Stimulated activated CD8-positive, alpha-beta memory T cell treated with anti-CD3 and anti-CD28 coated beads, Interleukin-2, amount 100 ng/mL, for 48 hours (primary cell): Measurements from ENCODE around the gene SOX8.
A peak's percentile ranks its signal among the peaks of the same experiment; 100 is the strongest.
"Not testable (repeated sequence)": the region's sequence is repeated elsewhere in the genome, so short reads cannot be mapped to it uniquely, and the experiment has no call there.

Source experiments
- DNase-seq, 2 donors: peaks; one replicate each; pipeline ENCODE4 v3.0.0-alpha.2; 2020; ENCODE audit warnings: low read depth in 2 of 2

Gene SOX8

GRCh38 chr16:981695-982144 is at the start of gene SOX8:
Gene SOX8 (plus strand): TSS chr16:981770. CDS start chr16:981923, 153 bp downstream.
- DNase-seq: no peak

DNA sequence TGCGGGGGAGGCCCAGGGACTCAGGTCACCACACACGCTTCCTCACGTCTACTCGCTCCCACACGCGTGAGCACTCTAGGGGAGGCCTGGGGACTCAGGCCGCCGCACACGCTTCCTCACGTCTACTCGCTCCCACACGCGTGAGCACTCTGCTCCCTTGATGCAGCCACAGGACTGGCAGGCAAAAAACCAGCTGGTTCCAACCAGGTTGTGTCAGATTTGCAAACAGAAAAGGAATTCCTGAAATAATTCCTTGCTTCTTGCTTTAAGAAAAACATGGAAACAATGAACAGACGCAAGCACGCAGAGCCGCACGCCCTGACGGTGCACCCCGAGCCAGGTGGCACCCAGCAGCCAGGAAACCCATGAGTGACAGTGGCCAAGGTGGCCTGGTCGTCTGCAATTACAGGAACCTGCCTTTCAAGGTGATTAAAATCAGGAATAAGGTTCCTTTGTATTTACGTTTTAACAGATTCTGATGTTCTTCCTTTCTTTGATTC is 48.7 kb upstream of the SOX8 start:
- DNase-seq: no peak

GRCh38 chr16:933581-933980 is 48.0 kb upstream of the SOX8 start:
- DNase-seq: no peak

DNA sequence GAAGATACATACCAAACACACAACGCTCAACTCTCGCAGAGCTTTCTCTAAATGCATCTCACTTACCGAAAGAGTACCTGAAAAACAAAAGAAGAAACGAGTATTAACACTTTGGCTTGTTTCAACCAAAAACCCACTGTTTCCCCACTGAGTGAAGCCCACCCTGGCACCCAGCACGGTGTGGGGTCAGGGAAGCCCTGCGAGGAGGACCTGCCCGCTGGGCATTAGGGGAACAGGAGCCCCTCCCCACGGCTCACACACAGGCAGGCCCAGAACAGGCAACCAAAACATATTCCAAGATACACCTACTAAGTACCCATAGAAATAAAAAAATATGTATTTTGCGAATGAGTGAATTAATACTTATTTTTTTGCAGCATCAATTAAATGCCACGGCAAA is 47.4 kb upstream of the SOX8 start:
- no peak for DNase-seq

- peak in 1 of 2 donors; percentile 4 for DNase-seq
Observed at GRCh38 chr16:935684-936083, 45.9 kb upstream of the SOX8 start.

DNA sequence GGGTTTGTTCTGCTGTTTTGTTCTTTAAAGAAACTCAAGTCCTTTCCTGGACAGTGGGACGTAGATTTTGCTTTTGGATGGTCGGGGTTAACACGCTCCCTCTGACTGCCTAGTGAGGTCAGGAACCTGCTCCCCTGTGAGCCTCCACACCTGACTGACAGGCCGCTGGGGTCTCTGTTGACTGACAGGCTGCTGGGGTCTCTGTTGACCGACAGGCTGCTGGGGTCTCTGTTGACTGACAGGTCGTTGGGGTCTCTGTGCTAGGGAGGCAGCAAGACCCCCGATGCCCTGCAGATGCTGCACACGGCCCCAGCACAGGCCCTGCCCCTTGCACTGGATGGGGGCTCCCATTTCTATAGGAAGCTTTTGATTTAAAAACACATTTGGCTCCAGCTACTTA is 44.3 kb upstream of the SOX8 start:
- DNase-seq: no peak

DNA sequence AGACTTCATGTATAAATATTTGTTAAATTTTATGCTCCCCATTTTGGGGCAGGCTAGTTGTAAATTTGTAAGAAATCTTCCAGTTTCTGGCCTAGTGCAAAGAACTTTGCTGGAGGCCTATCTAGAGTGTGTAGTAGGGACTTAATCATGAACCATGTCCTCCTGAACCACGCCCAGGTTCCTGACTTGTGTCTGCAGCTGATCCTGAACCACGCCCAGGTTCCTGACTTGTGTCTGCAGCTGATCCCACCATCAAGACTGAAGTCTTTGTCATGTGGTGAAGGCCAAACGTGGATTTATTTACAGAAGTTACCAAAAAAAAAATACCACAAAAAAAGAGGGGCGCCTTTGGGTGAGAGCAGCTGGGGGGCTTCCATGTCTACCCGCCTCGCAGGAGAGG is 43.8 kb upstream of the SOX8 start:
- no peak for DNase-seq

DNA sequence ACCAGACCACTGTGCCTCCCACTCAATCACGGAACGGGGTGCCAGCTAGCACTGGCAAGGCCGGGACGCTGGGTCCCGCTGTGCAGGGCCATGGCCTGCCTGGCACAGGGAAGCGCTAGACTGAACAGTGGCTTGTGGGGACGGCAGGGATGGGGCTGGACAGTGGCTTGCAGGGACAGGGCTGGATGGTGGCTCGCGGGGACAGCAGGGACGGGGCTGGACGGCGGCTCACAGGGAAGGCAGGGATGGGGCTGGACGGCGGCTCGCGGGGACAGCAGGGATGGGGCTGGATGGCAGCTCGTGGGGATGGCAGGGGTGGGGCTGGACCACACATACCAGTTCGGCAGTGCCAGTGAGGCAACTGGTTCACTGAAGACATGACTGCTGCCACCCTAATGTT is 43.4 kb upstream of the SOX8 start:
- no peak for DNase-seq

DNA sequence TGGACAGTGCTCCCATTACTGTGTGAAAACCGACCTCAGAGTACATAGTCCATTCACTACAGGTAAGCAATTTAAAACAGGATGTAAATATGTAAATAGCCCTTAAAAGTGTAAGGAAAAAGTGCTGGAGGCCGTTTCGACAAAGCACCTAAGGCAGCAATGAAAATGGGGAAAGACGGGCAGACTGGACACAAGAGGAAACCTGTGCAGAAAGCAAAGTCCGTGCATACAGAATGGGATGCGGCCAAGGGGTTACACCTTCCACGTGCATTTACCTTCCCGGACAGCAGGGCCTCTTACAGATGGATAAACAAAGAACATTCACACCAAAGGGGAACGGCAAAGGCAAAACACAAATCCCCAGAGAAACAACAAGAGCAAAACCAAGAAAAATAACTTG is 42.8 kb upstream of the SOX8 start:
- DNase-seq: no peak

- no peak for DNase-seq
Observed at GRCh38 chr16:939311-939710, 42.3 kb upstream of the SOX8 start.

DNA sequence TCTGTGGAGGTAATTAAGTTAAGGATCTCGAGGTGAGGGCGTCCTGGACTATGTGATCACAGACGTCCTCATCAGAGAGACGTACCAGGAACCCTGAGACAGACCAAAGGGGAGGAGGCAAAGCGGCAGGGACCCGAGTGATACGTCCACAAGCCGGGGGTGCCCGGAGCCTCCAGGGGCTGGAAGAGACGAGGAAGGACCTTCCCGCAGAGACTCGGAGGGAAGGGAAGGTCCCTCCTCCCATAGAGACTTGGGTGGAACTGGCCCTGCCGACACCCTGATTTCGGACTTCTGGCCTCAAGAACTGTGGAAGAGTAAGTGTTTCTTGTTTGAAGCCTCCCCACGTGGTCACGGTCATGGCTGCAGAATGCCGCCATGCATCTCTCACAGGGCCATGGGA is 41.6 kb upstream of the SOX8 start:
- no peak for DNase-seq

DNA sequence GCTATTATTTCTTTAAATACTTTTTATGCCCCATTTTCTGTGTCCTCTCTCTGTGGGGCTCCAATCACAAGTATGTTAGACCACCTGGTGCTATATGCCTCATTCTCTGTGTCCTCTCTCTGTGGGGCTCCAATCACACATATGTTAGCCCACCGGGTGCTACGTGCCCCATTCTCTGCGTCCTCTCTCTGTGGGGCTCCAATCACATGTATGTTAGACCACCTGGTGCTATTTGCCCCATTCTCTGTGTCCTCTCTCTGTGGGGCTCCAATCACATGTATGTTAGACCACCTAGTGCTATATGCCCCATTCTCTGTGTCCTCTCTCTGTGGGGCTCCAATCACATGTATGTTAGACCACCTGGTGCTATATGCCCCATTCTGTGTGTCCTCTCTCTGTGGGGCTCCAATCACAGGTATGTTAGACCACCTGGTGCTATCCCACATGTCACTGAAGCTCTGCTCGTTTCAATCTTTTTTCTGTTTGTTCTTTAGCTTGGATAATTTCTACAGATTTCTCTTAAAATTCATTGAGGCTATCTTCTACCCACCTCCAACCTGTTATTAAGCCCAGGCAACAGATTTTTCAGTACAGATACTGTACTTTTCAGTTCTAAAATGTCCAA is 39.0 kb upstream of the SOX8 start:
- no peak for DNase-seq

DNA sequence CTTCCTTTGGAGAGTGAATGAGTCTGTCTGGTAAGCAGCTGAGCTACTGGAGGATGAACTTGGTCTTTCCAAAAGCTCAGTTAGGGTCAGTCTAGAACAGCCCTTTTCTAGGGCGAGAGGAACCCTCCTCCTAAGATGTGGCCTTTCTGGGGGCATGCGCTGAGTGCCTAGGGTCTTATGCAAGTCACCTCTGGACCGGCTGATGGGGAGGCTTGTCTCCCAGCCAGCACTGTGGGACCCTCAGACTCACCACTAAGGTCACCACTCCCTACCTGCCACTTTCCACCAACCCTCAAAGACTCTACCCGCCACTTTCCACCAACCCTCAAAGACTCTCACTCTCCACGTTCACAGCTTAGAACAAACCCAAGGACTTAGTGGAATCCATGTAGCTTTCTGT is 37.6 kb upstream of the SOX8 start:
- no peak for DNase-seq

GRCh38 chr16:945271-946047 is 36.1 kb upstream of the SOX8 start:
- no peak for DNase-seq

DNA sequence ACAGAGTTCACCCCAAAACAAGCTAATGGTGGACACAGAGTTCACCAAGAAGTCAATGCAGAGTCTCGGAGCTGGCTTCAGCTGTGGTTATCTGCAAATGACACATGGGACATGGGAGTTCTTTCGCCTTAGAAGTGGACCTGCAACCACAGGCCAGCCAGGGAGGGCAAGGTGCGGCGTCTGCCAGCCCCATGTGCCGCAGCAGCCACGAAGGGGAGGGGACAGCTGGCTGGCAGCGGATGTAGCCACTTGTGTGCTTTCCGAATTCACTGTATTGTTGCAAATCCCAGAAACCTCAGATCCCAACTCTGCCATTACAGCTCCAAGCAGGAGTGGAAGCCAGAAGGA is 35.5 kb upstream of the SOX8 start:
- DNase-seq: no peak

DNA sequence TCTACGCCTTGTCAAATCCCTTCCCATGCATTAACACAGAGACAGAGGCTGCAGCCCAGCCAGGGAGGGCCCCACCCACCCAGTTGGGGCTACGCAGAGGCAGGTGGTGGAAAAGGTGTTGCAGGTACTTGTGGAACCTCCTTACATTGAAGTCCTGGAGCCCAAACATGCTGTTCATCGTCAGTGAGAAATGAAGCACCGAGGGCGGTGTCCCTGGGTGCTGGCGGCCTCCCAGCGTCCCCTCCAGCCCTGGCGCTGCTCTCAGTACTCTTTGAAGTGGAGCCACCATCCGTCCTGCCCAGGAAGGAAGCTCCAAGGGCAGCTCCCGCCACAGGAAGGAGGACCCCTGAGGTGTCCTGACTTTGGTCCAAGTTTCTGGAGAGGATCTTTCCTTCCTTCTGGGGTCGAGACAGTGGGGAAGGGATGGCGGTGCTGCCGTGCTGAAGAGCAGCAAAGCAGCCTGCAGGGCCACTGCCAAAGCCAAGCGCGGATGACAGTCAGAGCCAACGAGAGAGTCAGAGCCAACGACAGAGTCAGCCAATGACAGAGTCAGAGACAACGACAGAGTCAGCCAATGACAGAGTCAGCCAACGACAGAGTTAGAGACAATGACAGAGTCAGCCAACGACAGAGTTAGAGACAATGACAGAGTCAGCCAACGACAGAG is 34.2 kb upstream of the SOX8 start:
- no peak for DNase-seq

GRCh38 chr16:947922-948303 is 33.7 kb upstream of the SOX8 start:
- not testable (repeated sequence) for DNase-seq

DNA sequence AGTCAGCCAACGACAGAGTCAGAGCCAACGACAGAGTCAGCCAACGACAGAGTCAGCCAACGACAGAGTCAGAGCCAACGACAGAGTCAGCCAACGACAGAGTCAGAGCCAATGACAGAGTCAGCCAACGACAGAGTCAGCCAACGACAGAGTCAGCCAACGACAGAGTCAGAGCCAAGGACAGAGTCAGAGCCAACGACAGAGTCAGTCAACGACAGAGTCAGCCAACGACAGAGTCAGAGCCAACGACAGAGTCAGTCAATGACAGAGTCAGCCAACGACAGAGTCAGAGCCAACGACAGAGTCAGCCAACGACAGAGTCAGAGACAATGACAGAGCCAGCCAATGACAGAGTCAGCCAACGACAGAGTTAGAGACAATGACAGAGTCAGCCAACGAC is 32.8 kb upstream of the SOX8 start:
- not testable (repeated sequence) for DNase-seq

GRCh38 chr16:950733-951573 is 30.6 kb upstream of the SOX8 start:
- not testable (repeated sequence) for DNase-seq

- DNase-seq: no peak
Observed at GRCh38 chr16:951660-952301, 29.8 kb upstream of the SOX8 start.

- no peak for DNase-seq
Observed at GRCh38 chr16:952321-952720, 29.2 kb upstream of the SOX8 start.
